NCI-H1930 (cell line): ENCODE results near the gene COLEC12.

ENCODE experiments used
- DNase-seq, 2 experiments: peaks; one replicate each; lab custom pipeline; 2025; lab: John Stamatoyannopoulos, UW

Gene COLEC12

DNA sequence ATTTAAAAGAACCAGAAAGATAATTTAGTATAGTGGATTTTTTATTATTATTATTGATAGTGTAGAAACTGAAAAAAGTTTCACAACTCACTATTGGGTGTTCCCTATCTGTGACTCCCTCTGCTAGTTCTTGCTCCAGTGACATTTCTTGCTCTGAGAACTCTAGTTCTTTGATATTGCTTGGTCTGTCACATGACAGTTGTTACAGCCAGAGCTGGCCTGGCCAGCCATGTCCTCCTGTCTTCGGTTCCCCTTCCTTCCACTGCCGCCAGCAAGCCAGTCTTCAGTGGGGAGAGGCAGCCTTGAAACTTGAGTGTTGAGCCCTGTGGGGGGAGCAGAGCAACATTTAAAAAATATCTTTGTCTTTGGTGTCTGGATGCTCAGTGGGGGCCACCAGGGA is 225.0 kb downstream of the COLEC12 start:
- DNase-seq: no peak

DNA sequence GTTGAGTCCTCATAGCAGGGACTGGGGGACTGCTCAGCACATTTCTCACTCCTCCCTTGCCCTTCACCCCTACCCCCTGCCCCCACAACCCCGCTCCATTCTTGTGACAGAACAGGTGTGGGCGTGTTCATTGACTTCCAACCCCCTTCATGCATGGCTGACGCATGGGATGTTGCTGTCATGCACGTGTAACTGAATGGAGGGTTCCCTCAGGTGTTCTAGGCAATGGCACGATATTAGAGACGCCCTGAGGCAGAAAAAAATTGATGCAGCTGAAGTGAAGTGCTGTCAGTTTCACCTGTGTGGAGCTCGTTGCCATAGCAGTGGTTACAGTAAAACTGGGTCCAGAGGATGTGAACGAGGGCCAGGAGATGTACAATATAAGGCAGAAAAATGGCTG is 226.2 kb downstream of the COLEC12 start:
- DNase-seq: no peak

DNA sequence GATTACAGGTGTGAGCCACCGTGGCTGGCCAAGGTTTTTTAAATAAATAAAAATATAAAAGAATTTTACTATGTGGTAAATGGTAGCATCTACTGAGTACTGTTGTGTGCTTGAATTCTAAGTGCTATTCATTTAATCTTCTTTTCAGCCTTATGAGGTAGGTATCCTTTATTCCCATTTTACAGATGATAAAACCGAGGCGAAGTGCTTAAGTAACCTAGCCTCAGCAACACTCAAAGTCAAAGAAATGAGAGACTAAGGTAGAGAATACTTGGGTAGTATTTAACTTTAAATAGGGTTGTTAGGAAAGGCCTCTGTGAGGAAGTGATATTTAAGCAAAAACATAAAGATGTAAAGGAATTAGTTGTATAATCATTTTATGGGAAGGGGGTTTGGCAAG is 227.0 kb downstream of the COLEC12 start:
- DNase-seq: no peak

- DNase-seq: no peak
Measured at GRCh38 chr18:272650-273049, 227.9 kb downstream of the COLEC12 start.

DNA sequence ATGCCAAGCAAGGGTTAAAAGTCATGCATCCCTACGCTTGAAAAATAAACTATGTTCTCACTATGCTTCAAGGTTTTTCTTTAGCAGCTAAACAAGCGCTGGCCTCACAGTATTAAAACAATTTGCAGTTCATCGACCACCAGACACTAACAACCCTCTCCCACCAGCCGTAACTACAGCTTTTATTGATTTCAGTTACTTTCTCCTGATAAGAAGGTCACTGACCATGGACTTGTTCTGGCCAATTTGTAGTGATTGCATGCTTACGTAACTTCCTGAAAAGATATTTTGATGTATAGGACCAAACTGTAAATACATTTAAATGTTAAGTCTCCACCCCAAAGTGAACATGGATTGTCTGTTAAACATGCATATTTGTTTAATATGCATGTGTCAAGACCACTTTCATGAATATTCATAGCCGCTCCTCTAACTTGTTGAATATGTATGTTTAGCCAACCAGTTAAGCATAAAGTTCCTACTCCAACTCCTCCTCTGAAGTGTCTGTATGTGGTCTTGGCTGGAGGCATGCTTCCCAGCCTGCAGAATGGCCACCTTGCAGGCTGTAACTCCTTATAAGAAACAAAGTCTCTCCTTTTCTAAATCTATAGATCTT is 230.9 kb downstream of the COLEC12 start:
- DNase-seq: no peak

DNA sequence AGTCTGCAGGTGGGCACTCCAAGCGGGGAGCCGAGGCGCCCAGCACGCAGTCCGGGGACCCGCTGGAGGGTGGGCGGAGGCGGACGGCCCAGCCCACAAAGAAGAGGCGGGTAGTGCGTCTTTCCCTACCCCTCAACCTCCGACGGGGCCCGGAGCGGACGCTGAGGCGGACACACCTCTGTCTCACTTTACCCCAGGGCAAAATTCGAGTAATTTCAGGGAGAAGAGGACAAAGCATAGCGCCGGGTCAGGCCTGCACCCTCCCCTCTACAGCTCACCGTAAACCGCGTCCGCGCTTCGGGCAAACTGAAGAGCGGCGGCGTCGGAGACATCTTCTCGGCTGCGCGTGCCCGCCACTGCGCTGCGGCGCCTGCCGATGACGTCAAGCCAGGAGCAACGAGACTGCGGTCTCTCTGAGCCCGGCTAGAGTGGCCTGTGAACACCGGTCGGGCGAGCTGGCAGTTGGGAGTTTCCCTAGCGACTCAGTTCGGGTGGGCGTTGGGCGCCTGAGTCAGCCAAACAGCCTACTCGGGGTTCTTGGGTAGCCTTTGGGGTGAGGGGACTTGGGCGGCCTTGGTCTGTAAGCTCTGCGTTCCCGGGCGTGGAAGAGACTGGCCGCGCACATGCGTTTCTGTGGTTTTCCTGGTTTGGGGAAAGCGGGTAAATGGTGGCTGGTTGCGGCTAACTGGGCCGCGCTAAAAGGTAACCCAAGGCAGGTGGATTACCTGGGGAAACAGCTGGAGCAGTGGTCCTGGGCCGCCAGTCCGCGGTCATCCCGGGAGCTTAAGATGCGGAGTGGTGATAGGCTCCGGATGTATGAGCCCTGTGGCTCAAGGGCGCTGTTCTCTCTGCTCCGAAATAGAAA is 232.6 kb downstream of the COLEC12 start, which contains the start of gene THOC1:
Gene THOC1, minus strand, starts transcription at position 360 of the 865 bp plus-strand sequence. Its CDS starts 28 bp downstream, at position 332.
- DNase-seq: peak; percentile 59 to 81

- DNase-seq: no peak
Measured at GRCh38 chr18:267380-267687, 233.2 kb downstream of the COLEC12 start.
